ENCODE results near the gene KCNK4.
A peak's percentile ranks its signal among the peaks of the same experiment; 100 is the strongest.

Gene KCNK4

DNA sequence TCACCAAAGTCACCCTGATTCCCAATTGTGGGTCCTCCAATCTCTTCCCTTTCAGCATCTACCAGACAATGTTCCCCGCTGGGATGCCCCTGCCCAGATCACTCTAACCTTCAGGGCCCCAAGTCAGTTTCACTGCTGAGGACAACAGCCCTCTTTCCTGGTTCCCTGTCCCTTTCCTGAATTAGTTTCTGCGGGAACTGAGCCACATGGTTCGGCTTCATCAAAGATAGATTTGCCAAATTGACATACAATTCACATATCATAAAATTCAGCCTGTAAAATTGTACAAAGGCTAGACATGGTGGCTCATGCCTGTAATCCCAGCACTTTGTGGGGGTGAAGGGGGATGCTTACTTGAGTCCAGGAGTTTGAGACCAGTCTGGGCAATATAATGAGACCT is 36.9 kb downstream of the KCNK4 start:
- DNase-seq (ENCODE audit: low read depth), result no peak

DNA sequence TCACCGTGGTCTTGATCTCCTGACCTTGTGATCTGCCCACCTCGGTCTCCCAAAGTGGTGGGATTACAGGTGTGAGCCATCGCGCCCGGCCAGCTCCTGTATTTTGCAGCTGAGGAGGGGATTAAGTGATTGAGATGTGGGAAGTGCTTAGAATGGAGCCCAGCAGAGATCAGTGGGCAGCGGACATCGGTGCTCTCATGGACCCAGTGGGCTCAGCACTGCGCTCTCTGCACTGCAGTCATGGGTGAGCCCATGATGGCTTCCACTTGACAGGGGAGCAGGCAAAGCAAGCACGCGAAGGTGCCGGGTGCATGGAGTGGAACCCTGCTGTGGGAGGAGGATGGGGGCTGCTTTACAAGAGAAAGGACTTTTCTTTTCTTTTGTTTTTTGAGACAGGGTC is 39.8 kb downstream of the KCNK4 start:
- DNase-seq (ENCODE audit: low read depth), result no peak

- DNase-seq (ENCODE audit: low read depth), result peak; percentile 79
Observed at GRCh38 chr11:64331569-64332371, 40.7 kb downstream of the KCNK4 start.

DNA sequence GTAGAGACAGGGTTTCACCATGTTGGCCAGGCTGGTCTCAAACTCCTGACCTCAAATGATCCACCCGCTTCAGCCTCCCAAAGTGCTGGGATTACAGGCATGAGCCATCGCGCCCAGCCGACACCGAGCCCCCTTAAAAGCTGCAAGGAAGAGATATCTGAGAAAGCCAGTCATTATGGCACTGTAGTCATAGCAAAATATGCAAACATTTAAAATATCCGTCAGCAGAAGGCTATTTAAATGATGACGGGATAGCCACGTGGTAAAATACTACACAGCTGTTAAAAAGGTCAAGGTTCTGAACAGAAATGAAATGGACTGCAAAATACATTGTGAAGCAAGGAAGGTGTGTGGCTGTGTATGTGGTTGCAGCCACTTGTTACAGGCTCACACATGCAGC is 42.5 kb downstream of the KCNK4 start:
- no peak for DNase-seq (ENCODE audit: low read depth)

GRCh38 chr11:64334764-64335735 is 43.9 kb downstream of the KCNK4 start:
- peak; percentile 62 for DNase-seq (ENCODE audit: low read depth)

DNA sequence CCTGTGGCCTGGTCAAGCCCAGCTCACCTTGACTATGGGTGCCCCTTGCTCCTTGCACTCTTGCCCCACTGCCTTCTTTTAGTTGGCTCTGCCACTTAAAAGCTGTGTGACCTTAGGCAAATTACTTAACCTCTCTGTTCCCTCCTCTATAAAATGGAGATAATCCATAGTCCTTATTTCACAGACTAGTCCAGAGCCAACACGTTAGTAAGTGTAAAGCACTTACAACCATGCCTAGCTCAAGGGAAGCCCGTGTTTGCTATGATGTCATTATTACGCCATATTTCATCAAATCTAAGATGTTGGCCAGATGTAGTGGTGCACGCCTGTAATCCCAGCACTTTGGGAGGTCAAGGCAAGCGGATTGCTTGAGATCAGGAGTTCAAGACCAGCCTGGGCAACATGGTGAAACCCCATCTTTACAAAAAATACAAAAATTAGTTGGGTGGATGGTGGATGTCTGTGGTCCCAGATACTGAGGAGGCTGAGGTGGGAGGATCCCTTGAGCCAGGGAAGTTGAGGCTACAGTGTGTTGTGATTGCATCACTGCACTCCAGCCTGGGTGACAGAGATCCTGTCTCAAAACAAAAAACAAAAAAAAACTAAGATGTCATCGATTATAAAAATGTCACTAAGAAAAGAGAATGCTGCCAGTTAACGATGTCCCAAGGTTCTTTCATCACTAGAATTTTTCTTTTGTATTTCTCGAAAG is 46.6 kb downstream of the KCNK4 start:
- no peak for DNase-seq (ENCODE audit: low read depth)

GRCh38 chr11:64338716-64339115 is 47.6 kb downstream of the KCNK4 start:
- no peak for DNase-seq (ENCODE audit: low read depth)

DNA sequence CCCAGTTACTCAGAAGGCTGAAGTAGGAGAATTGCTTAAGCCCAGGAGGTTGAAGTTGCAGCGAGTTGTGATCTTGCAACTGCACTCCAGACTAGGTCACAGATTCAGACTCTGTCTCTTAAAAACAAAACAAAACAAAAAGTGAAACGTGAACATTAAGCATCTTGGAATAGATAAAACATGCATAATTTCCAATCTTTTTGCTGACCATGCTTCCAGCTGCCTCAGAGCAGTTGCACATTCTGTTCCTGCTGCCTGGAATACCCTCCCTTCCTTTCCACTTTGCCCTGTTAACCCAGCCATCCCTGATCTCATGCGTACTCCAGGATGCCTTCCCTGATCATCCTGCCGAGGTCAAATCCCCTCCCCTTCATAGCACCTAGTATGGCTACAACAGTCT is 48.2 kb downstream of the KCNK4 start:
- DNase-seq (ENCODE audit: low read depth), result no peak

- DNase-seq (ENCODE audit: low read depth), result peak; percentile 72
Observed at GRCh38 chr11:64339754-64340408, 48.8 kb downstream of the KCNK4 start, which contains the start of gene CCDC88B. Gene CCDC88B (plus strand): TSS chr11:64340204. CDS start chr11:64340267, 63 bp downstream.

DNA sequence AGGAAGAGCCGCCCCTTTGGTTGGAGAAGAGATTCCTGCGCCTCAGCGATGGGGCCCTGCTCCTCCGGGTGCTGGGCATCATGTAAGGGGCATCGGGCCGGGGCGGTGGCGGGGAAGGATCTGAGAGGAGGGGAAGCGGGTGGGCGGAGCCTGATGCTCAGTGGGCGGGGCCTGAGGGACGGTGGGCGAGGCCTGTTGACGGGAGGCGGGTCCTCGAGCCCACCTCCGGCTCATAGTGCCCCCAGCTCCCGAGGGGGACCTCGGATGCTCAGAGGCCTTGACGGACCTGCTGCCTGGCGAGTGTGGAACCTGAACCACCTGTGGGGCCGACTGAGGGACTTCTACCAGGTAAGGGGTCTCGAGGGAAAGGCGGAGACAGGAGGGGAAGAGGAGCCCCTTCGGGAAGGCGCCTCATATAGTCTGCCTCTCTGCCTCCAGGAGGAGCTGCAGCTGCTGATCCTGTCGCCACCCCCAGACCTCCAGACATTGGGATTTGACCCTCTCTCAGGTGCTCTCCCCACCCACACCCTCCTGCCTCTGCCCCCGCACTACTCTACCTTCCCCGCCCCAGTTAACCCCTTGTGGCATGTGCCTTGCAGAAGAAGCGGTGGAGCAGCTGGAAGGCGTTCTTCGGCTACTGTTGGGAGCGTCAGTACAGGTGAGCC is 49.7 kb downstream of the KCNK4 start:
- peak; percentile 74 for DNase-seq (ENCODE audit: low read depth)

- no peak for DNase-seq (ENCODE audit: low read depth)
Observed at GRCh38 chr11:64341429-64341828, 50.3 kb downstream of the KCNK4 start.

DNA sequence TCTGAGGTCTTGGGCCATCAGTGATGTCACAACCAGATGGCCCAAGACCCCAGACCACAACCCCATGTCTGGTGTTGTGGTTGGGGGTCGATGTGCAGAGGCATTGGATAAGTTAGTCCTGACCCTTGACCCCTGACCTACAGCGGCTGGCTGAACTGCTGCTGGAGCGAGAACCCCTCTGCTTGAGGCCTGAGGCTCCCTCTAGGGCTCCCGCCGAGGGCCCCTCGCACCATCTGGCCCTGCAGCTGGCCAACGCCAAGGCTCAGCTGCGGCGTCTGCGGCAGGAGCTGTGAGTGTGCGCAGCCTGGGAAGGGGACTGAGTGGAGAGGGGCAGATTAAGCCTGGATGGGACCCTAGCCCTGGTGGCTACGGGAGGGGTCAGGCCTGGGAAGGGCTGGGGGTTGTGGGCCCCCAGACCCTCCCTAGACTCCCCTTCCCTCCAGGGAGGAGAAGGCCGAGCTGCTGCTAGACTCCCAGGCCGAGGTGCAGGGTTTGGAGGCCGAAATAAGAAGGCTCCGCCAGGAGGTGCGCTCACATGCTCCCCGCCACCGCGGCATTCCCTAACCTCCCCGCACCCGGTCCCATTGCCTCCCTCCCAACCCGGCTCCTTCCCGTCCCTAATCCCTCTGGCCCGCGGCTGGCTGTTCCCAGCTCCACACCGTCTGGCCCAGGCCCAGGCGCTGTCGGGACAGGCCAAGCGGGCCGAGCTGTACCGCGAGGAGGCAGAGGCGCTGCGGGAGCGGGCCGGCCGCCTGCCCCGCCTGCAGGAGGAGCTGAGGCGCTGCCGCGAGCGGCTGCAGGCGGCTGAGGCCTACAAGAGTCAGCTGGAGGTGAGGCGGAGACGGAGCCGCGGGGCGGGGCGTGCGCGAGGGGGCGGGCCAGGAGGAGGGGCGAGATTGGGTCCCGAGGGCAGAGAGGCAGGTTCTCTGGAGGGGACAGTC is 51.0 kb downstream of the KCNK4 start:
- peak; percentile 94 for DNase-seq (ENCODE audit: low read depth)

- DNase-seq (ENCODE audit: low read depth), result no peak
Observed at GRCh38 chr11:64342869-64343745, 52.0 kb downstream of the KCNK4 start.

DNA sequence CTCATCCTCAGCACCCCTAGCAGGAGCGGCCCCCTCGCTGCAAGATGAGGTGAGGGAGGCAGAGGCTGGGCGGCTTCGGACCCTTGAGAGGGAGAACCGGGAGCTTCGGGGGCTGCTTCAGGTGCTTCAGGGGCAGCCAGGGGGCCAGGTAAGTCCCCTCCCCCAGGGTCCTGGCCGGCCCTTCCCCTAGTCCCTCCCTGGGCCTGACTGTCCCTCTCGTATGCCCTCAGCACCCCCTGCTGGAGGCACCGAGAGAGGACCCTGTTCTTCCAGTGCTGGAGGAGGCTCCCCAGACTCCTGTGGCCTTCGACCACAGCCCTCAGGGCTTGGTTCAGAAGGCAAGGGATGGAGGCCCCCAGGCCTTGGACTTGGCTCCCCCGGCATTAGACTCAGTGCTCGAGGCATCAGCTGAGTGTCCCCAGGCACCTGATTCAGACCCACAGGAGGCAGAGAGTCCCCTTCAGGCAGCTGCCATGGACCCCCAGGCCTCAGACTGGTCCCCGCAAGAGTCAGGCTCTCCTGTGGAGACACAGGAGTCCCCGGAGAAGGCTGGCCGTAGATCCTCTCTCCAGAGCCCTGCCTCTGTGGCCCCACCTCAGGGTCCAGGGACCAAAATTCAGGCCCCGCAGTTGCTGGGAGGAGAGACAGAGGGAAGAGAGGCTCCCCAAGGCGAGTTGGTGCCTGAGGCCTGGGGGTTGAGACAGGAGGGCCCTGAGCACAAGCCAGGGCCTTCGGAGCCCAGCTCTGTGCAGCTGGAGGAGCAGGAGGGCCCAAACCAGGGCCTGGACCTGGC is 52.9 kb downstream of the KCNK4 start:
- no peak for DNase-seq (ENCODE audit: low read depth)

DNA sequence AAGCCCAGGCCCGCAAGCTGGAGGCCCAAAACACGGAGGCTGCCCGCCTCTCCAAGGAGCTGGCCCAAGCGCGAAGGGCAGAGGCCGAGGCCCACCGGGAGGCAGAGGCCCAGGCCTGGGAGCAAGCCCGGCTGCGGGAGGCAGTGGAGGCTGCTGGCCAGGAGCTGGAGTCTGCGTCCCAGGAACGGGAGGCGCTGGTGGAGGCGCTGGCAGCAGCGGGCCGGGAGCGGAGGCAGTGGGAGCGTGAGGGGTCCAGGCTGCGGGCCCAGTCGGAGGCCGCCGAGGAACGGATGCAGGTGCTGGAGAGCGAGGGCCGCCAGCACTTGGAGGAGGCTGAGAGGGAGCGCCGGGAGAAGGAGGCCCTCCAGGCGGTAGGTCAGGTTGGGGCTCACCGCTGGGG is 53.7 kb downstream of the KCNK4 start:
- no peak for DNase-seq (ENCODE audit: low read depth)

DNA sequence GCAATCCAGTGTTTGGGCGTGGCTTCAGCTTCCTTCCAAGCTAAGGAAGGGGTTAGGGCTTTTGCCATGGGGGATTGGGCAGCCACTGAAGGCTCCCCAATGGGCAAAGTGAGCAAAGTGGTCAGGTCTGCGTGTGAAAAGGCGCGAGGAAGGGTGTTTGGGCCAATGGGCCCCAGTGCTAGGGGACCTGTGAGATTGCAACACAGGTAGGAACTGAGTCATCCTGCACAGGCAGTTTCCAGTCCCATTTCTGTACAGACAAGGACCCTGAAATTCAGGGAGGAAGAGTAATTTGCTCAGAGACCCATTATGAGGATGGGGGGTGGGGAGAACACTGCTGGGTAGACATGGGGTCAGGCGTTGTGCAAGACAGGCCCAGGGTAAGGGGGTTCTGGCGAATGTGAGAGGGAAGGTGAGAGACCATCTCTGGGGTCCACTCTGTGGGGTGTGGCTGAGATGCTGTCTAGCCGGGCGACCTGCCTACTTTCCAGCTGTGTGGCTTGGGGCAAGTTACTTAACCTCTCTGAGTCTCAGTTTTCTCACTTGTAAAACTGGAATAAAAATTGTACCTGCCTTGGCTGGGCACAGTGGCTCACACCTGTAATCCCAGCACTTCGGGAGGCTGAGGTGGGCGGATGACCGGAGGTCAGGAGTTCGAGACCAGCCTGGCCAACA is 56.2 kb downstream of the KCNK4 start:
- DNase-seq (ENCODE audit: low read depth), result no peak

GRCh38 chr11:64348383-64349024 is 57.4 kb downstream of the KCNK4 start:
- DNase-seq (ENCODE audit: low read depth), result no peak

Measured in activated T-cell treated with anti-CD3 and anti-CD28 coated beads for 48 hours (primary cell).